ENCODE data around the gene THTPA. TPM values are rescaled to one million over a fixed set of nuclear protein-coding genes. Genes with fewer than 3 reads are reported as not detected.
"Not testable (repeated sequence)": the region's sequence is repeated elsewhere in the genome, so short reads cannot be mapped to it uniquely, and the experiment has no call there.

THTPA gene
- total RNA-seq, 8 experiments from 2014 or later: 10.4 to 30.8 (median 14.9) TPM

DNA sequence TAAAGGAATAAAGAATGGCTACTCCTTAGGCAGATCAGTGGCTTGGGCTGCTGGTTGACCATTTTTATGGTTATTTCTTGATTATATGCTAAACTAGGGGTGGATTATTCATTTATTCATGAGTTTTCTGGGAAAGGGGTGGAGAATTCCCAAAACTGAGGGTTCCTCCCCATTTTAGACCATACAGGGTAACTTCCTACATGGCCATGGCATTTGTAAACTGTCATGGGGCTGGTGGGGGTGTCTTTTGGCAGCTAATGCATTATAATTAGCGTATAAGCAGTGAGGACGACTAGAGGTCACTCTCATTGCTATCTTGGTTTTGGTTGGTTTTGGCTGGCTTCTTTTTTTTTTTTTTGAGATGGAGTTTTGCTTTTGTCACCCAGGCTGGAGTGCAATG lies 48.1 kb downstream of the THTPA start:
- ATAC-seq (replicated peaks in 6 of 8): peak in 3 of 8 experiments; percentile 61 to 68 (median 66)
- H3K4me1 ChIP-seq (replicated peaks in 1 of 2): no peaks in the 10 kb centered on the region
- no peak overlapping the region for H3K27ac ChIP-seq
- 0 to 92% (median 80%) methylated on average over 1 to 2 of the region's 2 CpGs; no CpG with 5 or more reads in 2 of the 10 experiments for WGBS, 10 experiments
- H3K4me3 ChIP-seq: no peak overlapping the region
- in situ Hi-C loops (cut with MboI; ENCODE audit: low pct_unique_long_range_greater_than_20kb in 2 of 9, low sequenced_read_pairs in 9 of 9, unreplicated experiment in 9 of 9): no loop called here

DNA sequence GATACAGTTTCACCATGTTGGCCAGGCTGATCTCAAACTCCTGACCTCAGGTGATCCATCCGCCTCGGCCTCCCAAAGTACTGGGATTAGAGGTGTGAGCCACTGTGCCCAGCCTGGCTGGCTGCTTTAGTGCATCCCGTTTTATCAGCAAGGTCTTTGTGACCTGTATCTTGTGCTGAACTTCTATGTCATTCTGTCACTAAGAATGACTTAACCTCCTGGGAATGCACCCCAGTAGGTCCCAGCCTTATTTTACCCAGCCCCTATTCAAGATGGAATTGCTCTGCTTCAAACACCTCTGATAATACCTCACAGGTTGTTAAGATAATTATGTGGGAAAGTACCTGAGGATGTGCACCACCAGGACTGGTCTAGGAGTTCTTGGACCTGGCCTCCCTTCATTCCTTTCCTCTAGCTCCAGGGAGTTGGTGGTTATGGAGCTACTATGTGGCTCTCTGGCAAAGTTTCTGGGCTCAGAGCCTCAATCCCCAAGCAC lies 48.7 kb downstream of the THTPA start:
- Histone ChIP-seq H3K4me3 (no peak overlapping the region), H3K27ac (no peak overlapping the region), H3K4me1 (replicated peaks in 1 of 2) (no peaks in the 10 kb centered on the region)
- no peak for ATAC-seq (replicated peaks in 6 of 8)
- WGBS, 10 experiments: 60 to 100% (median 81%) methylated on average over 1 to 2 of the region's 3 CpGs; no CpG with 5 or more reads in 6 of the 10 experiments
- in situ Hi-C loops (cut with MboI; ENCODE audit: low pct_unique_long_range_greater_than_20kb in 2 of 9, low sequenced_read_pairs in 9 of 9, unreplicated experiment in 9 of 9): no loop called here

DNA sequence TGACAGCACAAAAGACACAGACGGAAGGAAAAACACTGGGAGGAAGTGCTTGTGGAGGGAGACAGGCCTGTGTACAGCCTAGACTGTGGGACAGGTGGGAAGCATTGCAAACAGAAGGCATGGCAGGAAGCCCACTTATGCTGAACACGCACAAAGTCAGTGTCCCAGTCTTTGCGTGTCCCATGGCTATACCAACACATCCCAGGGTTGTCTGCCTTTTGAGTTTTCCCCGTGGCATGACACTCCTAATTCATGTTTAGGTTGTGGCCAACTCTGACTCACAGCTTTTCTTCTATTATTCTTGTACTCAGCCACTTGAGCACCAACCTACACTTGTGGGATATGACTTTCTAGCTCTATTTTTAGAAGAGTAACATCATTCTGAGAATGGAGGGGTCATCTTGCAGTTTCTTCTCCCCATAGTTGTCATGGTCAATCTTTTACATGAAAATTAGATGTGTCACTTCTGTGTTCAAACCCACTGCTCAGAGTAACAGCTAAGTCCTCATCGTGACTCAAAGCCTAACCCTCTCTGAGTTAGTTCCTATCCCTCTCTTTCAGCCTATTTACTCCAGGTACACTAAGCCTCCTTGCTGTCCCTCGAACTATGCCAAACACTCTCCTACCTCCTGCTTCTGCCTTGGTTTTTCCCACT lies 50.0 kb downstream of the THTPA start:
- ATAC-seq (replicated peaks in 6 of 8): peak in 2 of 8 experiments; percentile 9 to 29

DNA sequence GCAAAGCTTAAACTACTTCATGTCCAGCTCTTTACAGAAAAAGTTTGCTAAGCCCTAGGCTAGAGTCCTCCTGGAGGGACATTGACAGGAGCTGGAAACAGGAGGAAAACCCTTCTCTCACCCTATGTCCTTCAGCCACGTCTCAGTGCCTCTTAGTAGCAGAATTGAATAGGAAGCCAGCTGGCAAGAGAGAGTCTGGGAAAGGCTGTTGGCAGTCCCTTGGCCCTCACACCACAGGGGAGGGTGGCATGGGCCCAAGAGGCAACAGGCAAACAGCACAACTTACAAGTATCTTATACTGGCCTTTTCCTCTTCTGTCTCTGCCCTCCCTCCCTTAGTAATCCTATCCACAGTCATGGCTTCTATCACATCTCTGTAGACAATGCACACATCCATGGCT lies 52.4 kb downstream of the THTPA start:
- Histone ChIP-seq H3K4me3 (no peak overlapping the region), H3K4me1 (replicated peaks in 1 of 2) (no peaks in the 10 kb centered on the region), H3K27ac (no peak overlapping the region)
- no peak for ATAC-seq (replicated peaks in 6 of 8)
- WGBS, 10 experiments: 20 to 40% (median 29%) methylated on average over 1 of the region's 1 CpG; no CpG with 5 or more reads in 5 of the 10 experiments
- in situ Hi-C loops (cut with MboI; ENCODE audit: low pct_unique_long_range_greater_than_20kb in 2 of 9, low sequenced_read_pairs in 9 of 9, unreplicated experiment in 9 of 9): no loop called here

More for the DNA sequence above, 50.0 kb downstream of the THTPA start:
- Histone ChIP-seq H3K4me3 (no peak overlapping the region), H3K27ac (no peak overlapping the region), H3K4me1 (replicated peaks in 1 of 2) (no peaks in the 10 kb centered on the region)
- in situ Hi-C loops (cut with MboI; ENCODE audit: low pct_unique_long_range_greater_than_20kb in 2 of 9, low sequenced_read_pairs in 9 of 9, unreplicated experiment in 9 of 9): no loop called here
- WGBS, 10 experiments: 32 to 79% (median 48%) methylated on average over 1 to 6 of the region's 6 CpGs

DNA sequence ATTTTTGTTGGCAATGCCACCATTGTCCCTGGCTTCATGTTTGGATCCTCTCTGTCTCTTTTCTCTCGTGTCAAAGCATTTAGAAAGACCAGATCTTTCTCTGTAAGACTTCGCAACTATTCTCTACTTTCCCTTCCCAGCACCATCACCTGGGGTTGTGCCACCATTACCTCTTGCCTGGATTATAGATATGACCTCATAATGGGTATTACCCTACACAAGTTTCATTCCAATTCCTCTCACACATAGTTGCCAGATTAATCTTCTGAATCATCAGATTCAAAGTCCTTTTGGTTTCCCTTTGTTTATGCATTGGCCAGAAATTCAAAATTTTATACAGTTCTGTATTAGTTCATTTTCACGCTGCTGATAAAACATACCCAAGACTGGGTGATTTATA lies 52.9 kb downstream of the THTPA start:
- no peak overlapping the region for H3K27ac ChIP-seq
- in situ Hi-C loops (cut with MboI; ENCODE audit: low pct_unique_long_range_greater_than_20kb in 2 of 9, low sequenced_read_pairs in 9 of 9, unreplicated experiment in 9 of 9): no loop called here
- 17 to 78% (median 42%) methylated on average over 1 to 3 of the region's 3 CpGs for WGBS, 10 experiments
- no peak for ATAC-seq (replicated peaks in 6 of 8)
- H3K4me1 ChIP-seq (replicated peaks in 1 of 2): no peaks in the 10 kb centered on the region
- no peak overlapping the region for H3K4me3 ChIP-seq

DNA sequence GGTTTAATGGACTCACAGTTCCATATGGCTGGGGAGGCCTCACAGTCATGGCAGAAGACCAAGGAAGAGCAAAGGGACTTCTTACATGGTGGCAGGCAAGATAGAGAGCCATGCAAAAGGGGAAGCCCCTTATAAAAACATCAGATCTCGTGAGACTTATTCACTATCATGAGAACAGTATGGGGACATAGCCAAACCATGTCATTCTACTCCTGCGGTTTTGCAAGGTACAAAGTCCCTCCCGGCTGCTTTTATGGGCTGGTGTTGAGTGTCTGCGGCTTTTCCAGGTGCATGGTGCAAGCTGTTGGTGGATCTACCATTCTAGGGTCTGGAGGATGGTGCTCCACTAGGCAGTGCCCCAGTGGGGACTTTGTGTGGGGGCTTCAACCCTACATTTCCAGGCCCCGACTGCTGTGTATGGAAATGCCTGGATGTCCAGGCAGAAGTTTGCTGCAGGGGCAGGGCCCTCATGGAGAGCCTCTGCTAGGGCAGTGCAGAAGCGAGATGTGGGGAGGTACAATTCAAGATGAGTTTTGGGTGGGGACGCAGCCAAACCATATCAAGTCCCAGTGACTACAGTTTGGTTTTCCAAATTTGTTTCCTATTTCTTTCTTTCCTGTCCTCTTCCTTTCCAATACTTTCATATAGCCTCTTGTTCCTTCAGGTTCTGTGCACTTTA lies 53.5 kb downstream of the THTPA start:
- H3K4me1 ChIP-seq (replicated peaks in 1 of 2); in situ Hi-C loops (cut with MboI; ENCODE audit: low pct_unique_long_range_greater_than_20kb in 2 of 9, low sequenced_read_pairs in 9 of 9, unreplicated experiment in 9 of 9); ATAC-seq (replicated peaks in 6 of 8); H3K27ac ChIP-seq; H3K4me3 ChIP-seq: not testable (repeated sequence)
- 29 to 93% (median 67%) methylated on average over 1 to 7 of the region's 7 CpGs; no CpG with 5 or more reads in 3 of the 10 experiments for WGBS, 10 experiments

Other genes with a start within 250 kb of the THTPA start
- gene BCL2L2, start 249.4 kb upstream of the THTPA start, total RNA-seq: 10 to 100 TPM; 12.6 to 37.7 (median 19.0) TPM
- 100 to 1,000 TPM in 4 of 8 experiments, 10 to 100 TPM in 4; 57.2 to 162 (median 91.9) TPM for gene PABPN1, start 234.8 kb upstream of the THTPA start, total RNA-seq
- 100 to 1,000 TPM in 1 of 8 experiments, 10 to 100 TPM in 4, 1 to 10 TPM in 3; 3.1 to 110 (median 39.3) TPM for gene SLC22A17, start 203.4 kb upstream of the THTPA start, total RNA-seq
- gene EFS, start 191.1 kb upstream of the THTPA start, total RNA-seq: 1 to 10 TPM; 1.0 to 9.6 (median 2.8) TPM
- under 1 TPM in 4 of 8 experiments, not detected in 4; 0.14 to 0.66 (median 0.44) TPM for gene IL25, start 183.5 kb upstream of the THTPA start, total RNA-seq
- 1 to 10 TPM in 1 of 8 experiments, under 1 TPM in 6, not detected in 1; 0.05 to 2.0 (median 0.40) TPM for gene CMTM5, start 179.2 kb upstream of the THTPA start, total RNA-seq
- under 1 TPM in 5 of 8 experiments, not detected in 3; 0.05 to 0.47 (median 0.14) TPM for gene MYH6, start 148.0 kb upstream of the THTPA start, total RNA-seq
- gene MYH7, start 120.6 kb upstream of the THTPA start, total RNA-seq: under 1 TPM in 7 of 8 experiments, not detected in 1; 0.04 to 0.93 (median 0.14) TPM
- 10 to 100 TPM; 38.1 to 67.6 (median 56.4) TPM for gene NGDN, start 86.6 kb upstream of the THTPA start, total RNA-seq
- 1 to 10 TPM; 2.3 to 7.9 (median 4.7) TPM for gene ZFHX2, start 4.5 kb upstream of the THTPA start, total RNA-seq
- gene AP1G2, start 11.5 kb downstream of the THTPA start, total RNA-seq: 100 to 1,000 TPM in 1 of 8 experiments, 10 to 100 TPM in 6, 1 to 10 TPM in 1; 7.5 to 125 (median 25.5) TPM
- 10 to 100 TPM in 7 of 8 experiments, 1 to 10 TPM in 1; 1.6 to 41.5 (median 21.9) TPM for gene JPH4, start 22.5 kb downstream of the THTPA start, total RNA-seq
- gene DHRS2, start 80.1 kb downstream of the THTPA start, total RNA-seq: 10 to 100 TPM in 2 of 8 experiments, 1 to 10 TPM in 2, under 1 TPM in 4; 0.27 to 43.1 (median 1.1) TPM